ENCODE results near the gene NCKAP5.

NCKAP5 gene

DNA sequence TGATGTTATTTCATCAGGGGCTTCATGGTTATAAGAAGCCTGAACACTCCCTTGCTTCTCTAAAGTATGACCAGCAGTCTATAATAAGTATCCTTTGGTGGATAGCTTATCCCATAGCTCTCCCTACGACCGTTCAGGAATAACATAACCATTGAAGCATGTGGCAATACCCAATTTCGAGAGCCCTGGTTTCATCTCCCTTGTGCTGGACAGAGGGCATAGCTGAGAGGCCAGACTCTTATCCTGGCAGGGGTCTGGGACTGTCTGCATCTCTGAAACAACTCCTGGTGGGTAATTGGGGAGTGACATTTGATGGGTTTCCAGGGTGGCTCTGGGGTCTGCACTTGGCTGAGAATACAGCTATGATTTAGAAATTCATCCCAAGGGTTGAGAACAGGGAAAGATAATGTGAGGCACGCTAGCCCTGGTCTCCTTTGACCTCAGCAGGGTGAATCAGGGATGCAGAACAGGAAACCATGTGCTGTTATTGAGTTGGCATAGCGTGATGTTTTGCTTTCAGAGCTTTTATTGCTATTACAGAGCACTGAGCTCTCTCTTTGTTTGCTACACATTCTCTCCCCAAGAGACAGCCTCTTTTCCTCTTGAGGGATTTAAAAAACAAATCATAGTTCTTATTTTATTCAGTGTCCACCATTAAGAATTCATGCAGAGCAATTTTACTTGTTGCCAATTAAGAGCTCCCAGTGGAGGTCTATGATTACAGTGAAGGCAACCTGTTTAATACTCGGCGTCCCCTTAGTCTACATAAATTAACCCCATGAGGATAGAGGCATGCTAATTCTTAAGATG is 274.5 kb downstream of the NCKAP5 start:
- Histone ChIP-seq H3K9me3 (ENCODE audit: insufficient read depth, low read length, severe bottlenecking) (no peaks in the 10 kb centered on the region), H3K4me3 (ENCODE audit: low read depth in 1 of 2, low read length in 2 of 2) (no peak overlapping the region), H4K20me1 (ENCODE audit: insufficient read depth, low read length) (no peaks in the 10 kb centered on the region), H3K4me2 (ENCODE audit: insufficient read depth, low read length) (no peak overlapping the region), H3K79me2 (ENCODE audit: insufficient read depth, low read length) (no peaks in the 10 kb centered on the region), H3K36me3 (ENCODE audit: insufficient read depth, low read length) (no peaks in the 10 kb centered on the region), H3K9ac (ENCODE audit: low read depth, low read length) (no peak overlapping the region), H3K4me1 (ENCODE audit: insufficient read depth, low read length) (no peaks in the 10 kb centered on the region), H2AFZ (ENCODE audit: low read depth, low read length) (no peak overlapping the region), H3K27ac (ENCODE audit: low read length) (no peak overlapping the region), H3K27me3 (ENCODE audit: insufficient read depth, low read length, poor library complexity) (peaks cover 2% of the 10 kb centered on the region)
- TF ChIP-seq EZH2 (IDR thresholded peaks at IDR 0.05; ENCODE audit: borderline replicate concordance, low read depth, low read length, severe bottlenecking) (no peak), CTCF (IDR thresholded peaks at IDR 0.05; ENCODE audit: borderline replicate concordance, extremely low read depth, low read length, poor library complexity, severe bottlenecking) (no peak)
- ATAC-seq (ENCODE audit: insufficient read depth, low read depth) (no peak), DNase-seq (no peak)

GRCh38 chr2:133292259-133292658 is 276.0 kb downstream of the NCKAP5 start:
- H3K36me3 ChIP-seq (ENCODE audit: insufficient read depth, low read length), result no peaks in the 10 kb centered on the region

GRCh38 chr2:133287709-133288108 is 280.6 kb downstream of the NCKAP5 start:
- H3K27ac ChIP-seq (ENCODE audit: low read length), result no peak overlapping the region
- H4K20me1 ChIP-seq (ENCODE audit: insufficient read depth, low read length), result no peaks in the 10 kb centered on the region
- H3K4me1 ChIP-seq (ENCODE audit: insufficient read depth, low read length), result no peaks in the 10 kb centered on the region
- H3K9ac ChIP-seq (ENCODE audit: low read depth, low read length), result no peak overlapping the region
- TF ChIP-seq EZH2 (IDR thresholded peaks at IDR 0.05; ENCODE audit: borderline replicate concordance, low read depth, low read length, severe bottlenecking) (no peak), CTCF (IDR thresholded peaks at IDR 0.05; ENCODE audit: borderline replicate concordance, extremely low read depth, low read length, poor library complexity, severe bottlenecking) (no peak)
- DNase-seq (no peak), ATAC-seq (ENCODE audit: insufficient read depth, low read depth) (no peak)
- H3K79me2 ChIP-seq (ENCODE audit: insufficient read depth, low read length), result no peaks in the 10 kb centered on the region
- no peak overlapping the region for H3K4me3 ChIP-seq (ENCODE audit: low read depth in 1 of 2, low read length in 2 of 2)
- H2AFZ ChIP-seq (ENCODE audit: low read depth, low read length), result no peak overlapping the region
- H3K36me3 ChIP-seq (ENCODE audit: insufficient read depth, low read length), result no peaks in the 10 kb centered on the region
- H3K4me2 ChIP-seq (ENCODE audit: insufficient read depth, low read length), result no peak overlapping the region
- no peaks in the 10 kb centered on the region for H3K27me3 ChIP-seq (ENCODE audit: insufficient read depth, low read length, poor library complexity)
- no peaks in the 10 kb centered on the region for H3K9me3 ChIP-seq (ENCODE audit: insufficient read depth, low read length, severe bottlenecking)

More at GRCh38 chr2:133292259-133292658, 276.0 kb downstream of the NCKAP5 start:
- Histone ChIP-seq H3K9ac (ENCODE audit: low read depth, low read length) (no peak overlapping the region), H3K79me2 (ENCODE audit: insufficient read depth, low read length) (no peaks in the 10 kb centered on the region), H3K4me1 (ENCODE audit: insufficient read depth, low read length) (no peaks in the 10 kb centered on the region), H4K20me1 (ENCODE audit: insufficient read depth, low read length) (no peaks in the 10 kb centered on the region), H3K9me3 (ENCODE audit: insufficient read depth, low read length, severe bottlenecking) (no peaks in the 10 kb centered on the region), H3K27ac (ENCODE audit: low read length) (no peak overlapping the region), H3K27me3 (ENCODE audit: insufficient read depth, low read length, poor library complexity) (peaks cover 2% of the 10 kb centered on the region), H2AFZ (ENCODE audit: low read depth, low read length) (no peak overlapping the region), H3K4me3 (ENCODE audit: low read depth in 1 of 2, low read length in 2 of 2) (no peak overlapping the region), H3K4me2 (ENCODE audit: insufficient read depth, low read length) (no peak overlapping the region)
- DNase-seq (no peak), ATAC-seq (ENCODE audit: insufficient read depth, low read depth) (no peak)
- no peak for TF ChIP-seq EZH2 (IDR thresholded peaks at IDR 0.05; ENCODE audit: borderline replicate concordance, low read depth, low read length, severe bottlenecking)
- TF ChIP-seq CTCF (IDR thresholded peaks at IDR 0.05; ENCODE audit: borderline replicate concordance, extremely low read depth, low read length, poor library complexity, severe bottlenecking), result no peak

Data from DND-41 (cell line).